Measurements from ENCODE around the gene TUT1. TPM values are rescaled to one million over a fixed set of nuclear protein-coding genes. Genes with fewer than 3 reads are reported as not detected.
A peak's percentile ranks its signal among the peaks of the same experiment; 100 is the strongest.

The TUT1 gene
- total and polyA plus RNA-seq, 2 of the 4 experiments (the other 2 are of a cell fraction): 4.3 to 10.1 TPM

GRCh38 chr11:62539238-62539925 lies 51.9 kb downstream of the TUT1 start:
- no peak overlapping the region for H2BK15ac ChIP-seq (ENCODE audit: low read depth, low read length)
- no peak overlapping the region for H2BK120ac ChIP-seq (ENCODE audit: low read depth, low read length)
- in situ Hi-C loops (cut with MboI; ENCODE audit: low sequenced_read_pairs): no loop called here
- H3K56ac ChIP-seq (ENCODE audit: extremely low read depth, insufficient read depth, low read length): no peak overlapping the region
- H3K14ac ChIP-seq (replicated peaks; ENCODE audit: low read depth, low read length): peak overlapping the region; percentile 64; the same call in 1 of the 2 replicates
- peaks cover 0 to 42% of the 10 kb centered on the region in 2 experiments; a peak in 2 of 4 replicates for H3K79me1 ChIP-seq (ENCODE audit: low read depth in 1 of 2, low read length in 2 of 2)
- no peaks in the 10 kb centered on the region for H3K27me3 ChIP-seq (ENCODE audit: control insufficient read depth, insufficient read depth, low read length)
- no TSS peak for BruUV-seq (replicated peaks)
- H4K5ac ChIP-seq (ENCODE audit: low read depth, low read length): no peak overlapping the region
- 55% methylated on average over 4 of the region's 13 CpGs; no CpG with 5 or more reads in 1 of the 2 experiments for WGBS, 2 experiments (ENCODE audit: extremely low coverage in 2 of 2, insufficient read length in 1 of 2)
- no peaks in the 10 kb centered on the region for H3K9me3 ChIP-seq (ENCODE audit: control insufficient read depth, insufficient read depth, low read length)
- H2AK9ac ChIP-seq (replicated peaks; ENCODE audit: low read depth, low read length, poor library complexity): peak overlapping the region; percentile 80
- H3K4me3 ChIP-seq (ENCODE audit: insufficient read depth, low read depth, low read length): no peak overlapping the region
- peaks cover 19% of the 10 kb centered on the region for H3K9me1 ChIP-seq (ENCODE audit: insufficient read depth, low read length)
- peak; percentile 41 for ATAC-seq (ENCODE audit: low read depth)
- H4K20me1 ChIP-seq (ENCODE audit: insufficient read depth, low read length): peaks cover 100% of the 10 kb centered on the region
- H2BK20ac ChIP-seq (ENCODE audit: low read depth, low read length): peak overlapping the region; percentile 24; the same call in 1 of the 2 replicates
- ChIA-PET CTCF (interaction anchor here (1.5 to 1.9 kb wide), 3 partner anchors 22 to 144 kb away, joined by 3 to 8 read pairs (median 4); no protein-coding TSS in a partner anchor), POLR2A (ENCODE audit: unreplicated experiment) (interaction anchor here (0.6 to 0.8 kb wide), 4 partner anchors 35 to 569 kb away, joined by 3 read pairs; partner anchors contain the start of gene TUT1)
- peak overlapping the region; percentile 57 for H3K27ac ChIP-seq (ENCODE audit: insufficient read depth, low read length)
- intact Hi-C loops (cut with micrococcal nuclease): no loop called here
- peaks cover 35% of the 10 kb centered on the region for H3K36me3 ChIP-seq (ENCODE audit: control insufficient read depth, insufficient read depth, low read length)
- no peak overlapping the region for H4K8ac ChIP-seq (ENCODE audit: low read depth in 2 of 2, low read length in 2 of 2)
- H4K91ac ChIP-seq (ENCODE audit: insufficient read depth, low read depth, low read length): no peak overlapping the region
- peak overlapping the region; percentile 48; the same call in 1 of the 2 replicates for H3K4ac ChIP-seq (ENCODE audit: low read depth, low read length)
- H3K18ac ChIP-seq (ENCODE audit: low read depth, low read length): no peak overlapping the region
- H3K9ac ChIP-seq (ENCODE audit: low read depth, low read length): 0 out of 2 replicates have a peak overlapping the region, but pooled peaks have one; percentile 1
- peaks cover 52% of the 10 kb centered on the region for H3K4me1 ChIP-seq (ENCODE audit: control insufficient read depth, insufficient read depth, low read length)
- TF ChIP-seq MAZ (IDR thresholded peaks at IDR 0.05; ENCODE audit: borderline replicate concordance, low read depth, low read length) (peak; percentile 90), RAD21 (IDR thresholded peaks at IDR 0.05; ENCODE audit: low read length) (peak; percentile 4; the same call in 1 of the 2 replicates), MXI1 (IDR thresholded peaks at IDR 0.05; ENCODE audit: borderline replicate concordance, low read depth, low read length) (peak; percentile 60; the same call in 1 of the 2 replicates), USF2 (IDR thresholded peaks at IDR 0.05; ENCODE audit: low read depth, low read length) (no peak), MAFK (IDR thresholded peaks at IDR 0.05; ENCODE audit: low read depth, low read length) (no peak), CHD1 (IDR thresholded peaks at IDR 0.05; ENCODE audit: low read depth, low read length) (no peak), RCOR1 (IDR thresholded peaks at IDR 0.05; ENCODE audit: insufficient replicate concordance, low read length) (no peak)
- peak; percentile 93 for DNase-seq
- peak overlapping the region; percentile 85 for H3K23ac ChIP-seq (ENCODE audit: low read depth, low read length)
- peak overlapping the region; percentile 83 for H3K4me2 ChIP-seq (ENCODE audit: low read depth, low read length)
- peak overlapping the region; percentile 71 for H2BK5ac ChIP-seq (ENCODE audit: low read depth, low read length, poor library complexity, severe bottlenecking)
- dilution Hi-C loops (cut with HindIII; ENCODE audit: low sequenced_read_pairs, unreplicated experiment): no loop called here
- peak overlapping the region; percentile 54 for H2AFZ ChIP-seq (replicated peaks; ENCODE audit: low read length, poor library complexity)
- peak overlapping the region; percentile 45 for H2AK5ac ChIP-seq (ENCODE audit: low read depth, low read length)
